ENCODE results near the gene GRHL1.

- no peak for TF ChIP-seq CTCF (IDR thresholded peaks at IDR 0.05)
- TF ChIP-seq POLR2A (IDR thresholded peaks at IDR 0.05) = no peak
These were observed 95.4 kb downstream of the GRHL1 start for GRCh38 chr2:10046931-10047330.
